SK-N-SH (cell line): Measurements from ENCODE around the gene RAB34.

Experiments
- CTCF ChIP-seq: fragments of 200-600 bp; sonication (generic); IDR thresholded peaks from 2 replicates; pipeline ENCODE4 v1.6.1; 2017; ENCODE audit warnings: antibody characterized with exemption, mild to moderate bottlenecking, moderate library complexity
- FOSL2 ChIP-seq: IDR thresholded peaks from 2 replicates; pipeline ENCODE4 v1.4.0; 2012; ENCODE audit warnings: low read depth, mild to moderate bottlenecking, moderate library complexity, borderline replicate concordance
- FOXM1 ChIP-seq: IDR thresholded peaks from 2 replicates; pipeline ENCODE4 v1.4.0; 2012; ENCODE audit warnings: low read depth, mild to moderate bottlenecking
- JUND ChIP-seq: IDR thresholded peaks from 2 replicates; pipeline ENCODE4 v1.4.0; 2012
- MAX ChIP-seq: IDR thresholded peaks from 2 replicates; pipeline ENCODE4 v1.4.0; 2012; ENCODE audit warnings: low read depth
- MXI1 ChIP-seq: IDR thresholded peaks from 2 replicates; pipeline ENCODE4 v1.6.1; 2012; ENCODE audit warnings: mild to moderate bottlenecking, low read depth, low read length, improper control_type of control experiment
- RCOR1 ChIP-seq: fragments of 150-350 bp; IDR thresholded peaks from 2 replicates; pipeline ENCODE4 v1.6.1; 2017; ENCODE audit warnings: antibody characterized with exemption, low read length
- RXRA ChIP-seq: IDR thresholded peaks from 2 replicates; pipeline ENCODE4 v1.4.0; 2012; ENCODE audit warnings: low read depth, mild to moderate bottlenecking, borderline replicate concordance
- SIN3A ChIP-seq: IDR thresholded peaks from 2 replicates; pipeline ENCODE4 v1.6.1; 2012; ENCODE audit warnings: low read depth, mild to moderate bottlenecking, low read length, moderate library complexity, borderline replicate concordance
- USF2 ChIP-seq: fragments of 150-350 bp; IDR thresholded peaks from 2 replicates; pipeline ENCODE4 v1.6.1; 2017; ENCODE audit warnings: antibody characterized with exemption, low read length, low read depth, borderline replicate concordance
- YY1 ChIP-seq: IDR thresholded peaks from 2 replicates; pipeline ENCODE4 v1.4.0; 2012; ENCODE audit warnings: low read depth, mild to moderate bottlenecking

GRCh38 chr17:28717578-28718332, at the start of gene RAB34:
- TF ChIP-seq YY1: no peak
- no peak for TF ChIP-seq FOSL2
- no peak for TF ChIP-seq RCOR1
- TF ChIP-seq CTCF: no peak
- no peak for TF ChIP-seq USF2
- TF ChIP-seq JUND: no peak
- TF ChIP-seq MXI1: no peak
- TF ChIP-seq MAX: no peak
- TF ChIP-seq FOXM1: no peak
- TF ChIP-seq SIN3A: no peak
- TF ChIP-seq RXRA: no peak
